BLaER1 (cell line): ENCODE data around the gene GBX1.
A peak's percentile ranks its signal among the peaks of the same experiment; 100 is the strongest.

Experiments
- H3K27ac ChIP-seq: shearing (Covaris generic); formaldehyde crosslinking; 2 replicates; pipeline ENCODE4 v1.8.1; 2022
- H3K27me3 ChIP-seq: shearing (Covaris generic); formaldehyde crosslinking; 2 replicates; pipeline ENCODE4 v1.8.1; 2022
- H3K36me3 ChIP-seq: shearing (Covaris generic); formaldehyde crosslinking; 2 replicates; pipeline ENCODE4 v1.8.1; 2022
- H3K4me1 ChIP-seq: shearing (Covaris generic); formaldehyde crosslinking; 2 replicates; pipeline ENCODE4 v1.8.1; 2022
- H3K4me2 ChIP-seq: shearing (Covaris generic); formaldehyde crosslinking; 2 replicates; pipeline ENCODE4 v1.8.1; 2022
- H3K4me3 ChIP-seq: shearing (Covaris generic); formaldehyde crosslinking; 2 replicates; pipeline ENCODE4 v1.8.1; 2022
- H3K9ac ChIP-seq: shearing (Covaris generic); formaldehyde crosslinking; 2 replicates; pipeline ENCODE4 v1.8.1; 2022
- H3K9me3 ChIP-seq: shearing (Covaris generic); formaldehyde crosslinking; 2 replicates; pipeline ENCODE4 v1.8.1; 2022
- H4K20me1 ChIP-seq: shearing (Covaris generic); formaldehyde crosslinking; 2 replicates; pipeline ENCODE4 v1.8.1; 2022
- Cebpa-rat ChIP-seq: shearing (Covaris generic); IDR thresholded peaks from 2 replicates; pipeline ENCODE4 v1.8.1; 2022

The GBX1 gene

DNA sequence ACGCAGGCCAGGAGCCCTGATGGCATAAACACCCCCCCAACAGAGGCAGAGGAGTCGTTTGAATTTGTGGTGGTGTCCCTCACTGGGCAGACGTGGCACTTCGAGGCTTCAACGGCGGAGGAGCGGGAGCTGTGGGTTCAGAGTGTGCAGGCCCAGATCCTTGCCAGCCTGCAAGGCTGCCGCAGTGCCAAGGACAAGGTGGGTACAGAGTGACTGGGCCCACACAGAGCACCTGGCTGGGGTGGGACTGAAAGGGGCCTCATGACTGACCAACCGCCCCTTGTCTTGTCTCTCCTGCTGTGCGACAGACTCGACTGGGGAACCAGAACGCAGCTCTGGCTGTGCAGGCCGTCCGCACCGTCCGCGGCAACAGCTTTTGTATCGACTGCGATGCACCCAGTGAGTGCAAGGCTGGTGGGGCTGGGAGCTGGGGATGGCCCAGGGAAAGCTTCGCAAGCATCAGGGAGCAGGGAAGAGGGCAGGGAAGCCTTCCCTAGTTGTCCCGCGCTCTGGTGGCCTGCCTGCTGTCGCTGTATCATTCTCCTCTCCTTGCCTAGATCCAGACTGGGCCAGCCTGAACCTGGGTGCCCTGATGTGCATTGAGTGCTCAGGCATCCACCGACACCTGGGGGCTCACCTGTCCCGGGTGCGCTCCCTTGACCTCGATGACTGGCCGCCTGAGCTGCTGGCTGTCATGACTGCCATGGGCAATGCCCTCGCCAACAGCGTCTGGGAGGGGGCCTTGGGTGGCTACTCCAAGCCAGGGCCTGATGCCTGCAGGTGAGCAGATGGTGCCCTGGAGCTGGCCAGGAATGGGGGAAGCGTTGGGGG, 25.4 kb downstream of the GBX1 start:
- no peak for TF ChIP-seq Cebpa-rat
- no peak overlapping the region for H3K4me3 ChIP-seq
- peak overlapping the region; percentile 64 for H3K4me2 ChIP-seq
- peaks cover 73% of the 10 kb centered on the region for H3K36me3 ChIP-seq
- no peaks in the 10 kb centered on the region for H3K9me3 ChIP-seq
- peaks cover 37% of the 10 kb centered on the region for H4K20me1 ChIP-seq
- H3K27me3 ChIP-seq: no peaks in the 10 kb centered on the region
- H3K9ac ChIP-seq: no peak overlapping the region
- H3K27ac ChIP-seq: no peak overlapping the region
- peaks cover 19% of the 10 kb centered on the region for H3K4me1 ChIP-seq

DNA sequence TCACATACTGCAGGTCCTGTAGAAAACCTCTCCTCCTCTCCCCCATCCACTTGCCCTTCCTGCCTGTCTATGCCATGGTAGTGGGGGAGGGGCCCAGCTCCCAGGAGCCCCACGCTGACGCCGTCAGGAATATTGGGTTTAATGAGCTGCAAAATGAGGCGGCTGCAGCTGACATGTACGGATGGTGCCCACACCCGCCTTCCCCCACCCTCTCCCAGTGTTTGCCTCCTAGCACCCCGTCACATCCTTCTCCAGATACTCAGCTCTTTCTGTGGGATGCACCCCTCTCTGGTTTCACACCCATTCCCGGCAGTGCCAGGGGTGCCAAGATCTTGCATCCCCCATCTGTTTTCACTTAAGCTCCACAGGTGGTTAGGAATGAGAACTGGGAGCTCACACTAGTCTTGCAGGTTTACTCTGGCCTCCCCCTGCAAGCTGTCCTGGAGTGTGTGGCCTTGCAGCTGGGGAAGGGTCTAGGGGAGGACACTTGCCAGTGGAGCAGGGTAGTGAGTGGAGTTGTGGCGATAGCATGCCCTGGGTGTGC, 26.1 kb downstream of the GBX1 start:
- Histone ChIP-seq H3K9ac (no peak overlapping the region), H3K36me3 (peaks cover 79% of the 10 kb centered on the region), H3K9me3 (no peaks in the 10 kb centered on the region), H4K20me1 (peaks cover 40% of the 10 kb centered on the region), H3K4me3 (no peak overlapping the region), H3K27ac (no peak overlapping the region), H3K4me2 (no peak overlapping the region), H3K27me3 (no peaks in the 10 kb centered on the region), H3K4me1 (peaks cover 19% of the 10 kb centered on the region)
- TF ChIP-seq Cebpa-rat: no peak

DNA sequence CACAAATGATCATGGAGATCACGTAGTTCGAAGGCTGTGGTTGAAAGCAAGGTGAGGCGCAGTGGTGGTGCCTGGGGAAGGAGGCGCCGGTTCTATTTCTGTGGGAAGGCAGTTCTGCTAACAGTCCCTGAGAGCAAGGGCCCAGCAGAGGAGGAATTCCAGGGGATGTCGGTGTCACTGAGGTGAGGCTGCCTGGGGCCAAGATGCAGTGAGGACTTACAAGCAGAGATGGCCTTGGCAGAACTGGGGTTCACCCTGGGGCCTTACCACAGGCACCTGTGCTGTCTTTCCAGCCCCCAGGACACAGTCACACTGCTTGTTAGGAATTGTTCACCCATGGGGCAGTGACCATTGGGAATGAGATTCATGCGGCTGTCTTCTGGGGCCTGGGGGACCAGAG, 26.7 kb downstream of the GBX1 start:
- peaks cover 84% of the 10 kb centered on the region for H3K36me3 ChIP-seq
- peaks cover 19% of the 10 kb centered on the region for H3K4me1 ChIP-seq
- no peak overlapping the region for H3K27ac ChIP-seq
- H3K9me3 ChIP-seq: no peaks in the 10 kb centered on the region
- peaks cover 40% of the 10 kb centered on the region for H4K20me1 ChIP-seq
- H3K4me3 ChIP-seq: no peak overlapping the region
- no peak overlapping the region for H3K9ac ChIP-seq
- no peak for TF ChIP-seq Cebpa-rat
- H3K4me2 ChIP-seq: no peak overlapping the region
- no peaks in the 10 kb centered on the region for H3K27me3 ChIP-seq

DNA sequence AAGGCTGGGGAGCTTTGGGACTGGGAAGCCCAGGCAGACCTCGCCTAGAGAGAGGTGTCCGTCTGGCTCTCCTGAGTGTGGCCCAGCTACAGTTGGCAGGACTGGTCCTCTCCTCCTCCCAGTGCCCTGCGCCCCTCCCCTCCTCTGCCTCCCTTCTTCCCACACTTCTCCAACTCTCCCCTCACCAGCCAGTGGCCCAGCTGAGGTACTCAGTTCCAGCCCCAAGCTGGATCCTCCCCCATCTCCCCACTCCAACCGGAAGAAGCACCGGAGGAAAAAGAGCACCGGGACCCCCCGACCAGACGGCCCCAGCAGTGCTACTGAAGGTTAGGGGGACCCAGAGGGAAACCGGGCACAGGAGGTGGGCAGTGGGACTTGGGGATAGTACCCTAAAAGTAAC, 27.7 kb downstream of the GBX1 start:
- Histone ChIP-seq H3K4me3 (no peak overlapping the region), H3K4me1 (peaks cover 19% of the 10 kb centered on the region), H4K20me1 (peaks cover 40% of the 10 kb centered on the region), H3K27ac (no peak overlapping the region), H3K27me3 (no peaks in the 10 kb centered on the region), H3K4me2 (no peak overlapping the region), H3K9ac (no peak overlapping the region), H3K36me3 (peaks cover 91% of the 10 kb centered on the region), H3K9me3 (no peaks in the 10 kb centered on the region)
- TF ChIP-seq Cebpa-rat: no peak

DNA sequence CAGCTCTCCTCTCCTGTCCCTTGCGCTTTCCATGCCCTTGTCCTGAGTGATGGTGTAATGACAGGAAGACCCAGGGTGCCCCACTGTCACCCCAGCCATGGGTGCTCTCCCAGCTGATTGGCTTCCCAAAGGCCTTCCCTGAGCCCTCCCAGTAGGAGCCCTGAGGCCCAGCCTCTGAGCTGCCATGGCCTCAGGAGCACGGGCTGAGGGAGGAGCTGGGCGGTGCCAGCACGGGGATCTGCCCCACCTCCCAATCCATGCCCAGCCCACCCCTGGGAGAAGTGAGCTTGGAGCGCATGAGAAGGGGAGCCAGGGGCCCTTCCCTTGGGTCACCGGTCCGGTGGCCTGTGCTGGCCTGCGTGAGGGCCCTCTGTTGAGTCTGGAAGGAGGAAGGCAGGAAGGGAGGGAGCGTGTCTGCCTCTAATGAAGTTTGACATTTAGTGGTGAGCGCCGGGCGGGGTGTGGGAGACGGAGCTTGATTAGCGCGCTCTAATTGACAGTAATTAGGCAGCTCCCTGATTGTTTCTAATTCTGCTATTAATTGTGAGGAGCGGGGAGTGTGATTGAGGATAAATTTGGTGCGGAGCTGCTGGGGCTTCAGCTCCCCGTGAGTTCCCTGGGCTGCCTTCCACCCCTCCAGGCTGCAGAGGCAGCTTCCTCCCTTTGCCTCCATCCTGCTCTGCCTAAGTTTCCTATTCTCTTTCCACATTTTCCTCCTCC, 28.3 kb downstream of the GBX1 start:
- TF ChIP-seq Cebpa-rat: no peak
- H3K9ac ChIP-seq: no peak overlapping the region
- H4K20me1 ChIP-seq: peaks cover 40% of the 10 kb centered on the region
- no peaks in the 10 kb centered on the region for H3K27me3 ChIP-seq
- peaks cover 91% of the 10 kb centered on the region for H3K36me3 ChIP-seq
- no peak overlapping the region for H3K4me2 ChIP-seq
- peaks cover 19% of the 10 kb centered on the region for H3K4me1 ChIP-seq
- H3K9me3 ChIP-seq: no peaks in the 10 kb centered on the region
- H3K27ac ChIP-seq: no peak overlapping the region
- no peak overlapping the region for H3K4me3 ChIP-seq

DNA sequence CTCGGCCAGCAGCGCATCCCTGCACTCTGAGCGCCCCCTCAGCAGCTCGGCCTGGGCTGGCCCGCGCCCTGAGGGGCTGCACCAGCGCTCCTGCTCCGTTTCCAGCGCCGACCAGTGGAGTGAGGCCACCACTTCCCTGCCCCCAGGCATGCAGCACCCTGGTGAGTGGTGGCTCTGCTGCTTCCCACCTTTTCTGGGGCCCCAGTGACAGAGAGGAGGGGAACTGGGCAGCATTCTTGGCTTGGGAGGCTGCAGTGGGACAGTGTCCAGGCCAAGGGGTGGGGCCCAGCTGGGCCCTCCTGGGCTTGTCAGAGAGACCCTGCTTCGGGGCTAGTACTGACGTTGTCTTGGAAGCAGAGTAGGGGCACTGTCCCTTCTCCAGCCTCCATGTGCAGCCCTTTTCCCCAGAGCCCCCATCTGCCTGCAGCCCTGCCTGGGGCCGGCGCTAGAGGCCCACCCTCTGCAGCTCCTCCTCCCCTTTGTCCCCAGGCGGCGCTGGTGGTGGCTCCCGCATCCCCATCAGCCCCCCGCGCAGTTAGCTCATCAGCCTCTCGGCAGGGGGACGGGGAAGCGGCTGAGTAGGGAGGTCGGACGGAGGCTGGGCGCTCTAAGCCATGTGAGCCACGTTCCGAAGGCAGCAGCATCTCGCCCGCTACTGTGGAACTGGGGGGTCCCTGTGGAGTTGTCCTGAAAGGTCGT, 29.2 kb downstream of the GBX1 start:
- H3K27me3 ChIP-seq: no peaks in the 10 kb centered on the region
- peaks cover 17% of the 10 kb centered on the region for H3K4me1 ChIP-seq
- H3K36me3 ChIP-seq: peaks cover 91% of the 10 kb centered on the region
- H4K20me1 ChIP-seq: peaks cover 44% of the 10 kb centered on the region
- no peak overlapping the region for H3K27ac ChIP-seq
- no peaks in the 10 kb centered on the region for H3K9me3 ChIP-seq
- no peak overlapping the region for H3K4me2 ChIP-seq
- no peak overlapping the region for H3K9ac ChIP-seq
- H3K4me3 ChIP-seq: no peak overlapping the region
- TF ChIP-seq Cebpa-rat: no peak

DNA sequence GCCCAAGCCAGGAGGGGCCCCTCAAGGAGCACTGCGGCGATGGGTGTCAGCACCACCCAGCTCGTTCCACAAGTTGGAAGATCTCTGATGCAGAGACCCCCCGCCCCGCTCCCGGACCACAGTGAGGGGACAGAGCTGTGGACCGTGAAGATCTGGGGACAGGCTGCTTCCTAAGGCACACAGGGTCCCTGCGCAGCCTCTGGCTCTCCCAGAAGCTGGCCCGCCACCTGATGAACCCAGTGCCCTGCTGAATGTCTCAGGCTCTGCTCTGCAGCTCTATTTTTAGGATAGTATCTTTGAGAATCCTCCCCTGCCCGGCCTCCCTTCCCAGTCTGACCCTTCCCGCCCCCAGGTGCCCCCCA, 29.7 kb downstream of the GBX1 start:
- Histone ChIP-seq H3K4me3 (no peak overlapping the region), H3K27ac (no peak overlapping the region), H4K20me1 (peaks cover 43% of the 10 kb centered on the region), H3K27me3 (no peaks in the 10 kb centered on the region), H3K36me3 (peaks cover 89% of the 10 kb centered on the region), H3K4me1 (peaks cover 11% of the 10 kb centered on the region), H3K9me3 (no peaks in the 10 kb centered on the region), H3K4me2 (no peak overlapping the region), H3K9ac (no peak overlapping the region)
- no peak for TF ChIP-seq Cebpa-rat

DNA sequence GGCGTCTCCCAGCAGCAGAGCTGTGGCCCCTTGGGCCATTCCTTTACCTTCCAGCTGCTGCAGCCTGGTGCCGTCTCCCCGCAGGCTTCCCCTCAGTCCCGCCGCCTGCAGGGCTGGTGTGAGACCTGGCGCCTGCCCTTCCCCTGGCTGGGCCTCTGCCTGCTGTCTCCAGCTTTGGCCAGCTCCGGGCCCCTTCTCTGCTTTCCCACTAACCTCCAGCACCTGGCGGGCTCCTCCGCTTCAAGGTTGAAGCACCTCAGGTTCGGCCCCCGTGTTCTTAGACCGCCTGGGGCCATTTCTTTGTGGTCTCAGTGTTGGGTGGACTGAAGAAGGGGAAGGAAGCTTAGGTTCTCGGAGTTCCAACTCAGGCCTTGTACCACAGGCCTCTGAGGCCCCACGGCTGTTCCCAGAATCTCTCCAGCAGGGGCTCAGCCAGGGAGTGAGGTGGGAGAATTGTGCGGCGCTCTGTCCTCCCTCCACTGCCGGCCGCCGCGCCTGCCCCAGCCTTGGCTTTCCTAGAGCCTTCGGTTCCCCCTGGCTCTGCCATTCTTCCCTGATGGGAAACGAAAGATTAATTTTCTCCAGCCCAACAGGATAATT, 30.3 kb downstream of the GBX1 start:
- H3K36me3 ChIP-seq: peaks cover 89% of the 10 kb centered on the region
- no peak overlapping the region for H3K9ac ChIP-seq
- no peak overlapping the region for H3K4me3 ChIP-seq
- no peak overlapping the region for H3K4me2 ChIP-seq
- H3K4me1 ChIP-seq: peaks cover 5% of the 10 kb centered on the region
- TF ChIP-seq Cebpa-rat: no peak
- H3K27ac ChIP-seq: no peak overlapping the region
- H3K27me3 ChIP-seq: no peaks in the 10 kb centered on the region
- H4K20me1 ChIP-seq: peaks cover 43% of the 10 kb centered on the region
- H3K9me3 ChIP-seq: no peaks in the 10 kb centered on the region
